ENCODE results near the gene WRNIP1.

WRNIP1 gene

GRCh38 chr6:2796861-2797260, 31.7 kb downstream of the WRNIP1 start:
- Histone ChIP-seq H3K79me2 (ENCODE audit: insufficient read depth, low read length) (no peaks in the 10 kb centered on the region), H4K20me1 (ENCODE audit: low read depth, low read length) (no peaks in the 10 kb centered on the region), H3F3A (ENCODE audit: insufficient read depth) (no peaks in the 10 kb centered on the region), H2AFZ (ENCODE audit: low read depth, low read length, severe bottlenecking) (no peak overlapping the region), H3K27ac (ENCODE audit: low read depth, low read length) (no peak overlapping the region), H3K9me2 (replicated peaks; ENCODE audit: insufficient read depth, low read length) (no peaks in the 10 kb centered on the region), H3K4me2 (ENCODE audit: low read depth, low read length, poor library complexity, severe bottlenecking) (no peak overlapping the region), H3K27me3 (ENCODE audit: low read length) (no peaks in the 10 kb centered on the region), H3K9ac (ENCODE audit: low read length) (no peak overlapping the region), H3K36me3 (ENCODE audit: low read length) (no peaks in the 10 kb centered on the region), H3K9me3 (ENCODE audit: insufficient read depth, low read length) (no peaks in the 10 kb centered on the region), H3K4me3 (ENCODE audit: insufficient read depth, low read length, poor library complexity, severe bottlenecking) (no peak overlapping the region)
- no peak for TF ChIP-seq CTCF (IDR thresholded peaks at IDR 0.05; ENCODE audit: insufficient read depth, low read length, poor library complexity, severe bottlenecking)
- TF ChIP-seq EZH2phosphoT487 (conservative IDR thresholded peaks at IDR 0.05; ENCODE audit: low read length), result no peak

GRCh38 chr6:2797564-2798031, 32.4 kb downstream of the WRNIP1 start:
- H3K27me3 ChIP-seq (ENCODE audit: low read length), result no peaks in the 10 kb centered on the region
- H3K36me3 ChIP-seq (ENCODE audit: low read length), result no peaks in the 10 kb centered on the region
- no peak overlapping the region for H2AFZ ChIP-seq (ENCODE audit: low read depth, low read length, severe bottlenecking)
- no peak overlapping the region for H3K4me2 ChIP-seq (ENCODE audit: low read depth, low read length, poor library complexity, severe bottlenecking)
- H3K9me2 ChIP-seq (replicated peaks; ENCODE audit: insufficient read depth, low read length), result no peaks in the 10 kb centered on the region
- TF ChIP-seq CTCF (IDR thresholded peaks at IDR 0.05; ENCODE audit: insufficient read depth, low read length, poor library complexity, severe bottlenecking), result no peak
- no peak for TF ChIP-seq EZH2phosphoT487 (conservative IDR thresholded peaks at IDR 0.05; ENCODE audit: low read length)
- no peaks in the 10 kb centered on the region for H4K20me1 ChIP-seq (ENCODE audit: low read depth, low read length)
- H3K9me3 ChIP-seq (ENCODE audit: insufficient read depth, low read length), result no peaks in the 10 kb centered on the region
- no peaks in the 10 kb centered on the region for H3K79me2 ChIP-seq (ENCODE audit: insufficient read depth, low read length)
- no peaks in the 10 kb centered on the region for H3F3A ChIP-seq (ENCODE audit: insufficient read depth)
- H3K4me3 ChIP-seq (ENCODE audit: insufficient read depth, low read length, poor library complexity, severe bottlenecking), result no peak overlapping the region
- no peak overlapping the region for H3K9ac ChIP-seq (ENCODE audit: low read length)
- H3K27ac ChIP-seq (ENCODE audit: low read depth, low read length), result no peak overlapping the region

GRCh38 chr6:2798586-2799134, 33.5 kb downstream of the WRNIP1 start:
- Histone ChIP-seq H3K9me2 (replicated peaks; ENCODE audit: insufficient read depth, low read length) (no peaks in the 10 kb centered on the region), H3K4me3 (ENCODE audit: insufficient read depth, low read length, poor library complexity, severe bottlenecking) (no peak overlapping the region), H2AFZ (ENCODE audit: low read depth, low read length, severe bottlenecking) (no peak overlapping the region), H4K20me1 (ENCODE audit: low read depth, low read length) (no peaks in the 10 kb centered on the region), H3K4me2 (ENCODE audit: low read depth, low read length, poor library complexity, severe bottlenecking) (no peak overlapping the region), H3K9ac (ENCODE audit: low read length) (no peak overlapping the region), H3K27me3 (ENCODE audit: low read length) (no peaks in the 10 kb centered on the region), H3F3A (ENCODE audit: insufficient read depth) (no peaks in the 10 kb centered on the region), H3K36me3 (ENCODE audit: low read length) (no peaks in the 10 kb centered on the region), H3K79me2 (ENCODE audit: insufficient read depth, low read length) (no peaks in the 10 kb centered on the region), H3K27ac (ENCODE audit: low read depth, low read length) (no peak overlapping the region), H3K9me3 (ENCODE audit: insufficient read depth, low read length) (no peaks in the 10 kb centered on the region)
- TF ChIP-seq EZH2phosphoT487 (conservative IDR thresholded peaks at IDR 0.05; ENCODE audit: low read length) (no peak), CTCF (IDR thresholded peaks at IDR 0.05; ENCODE audit: insufficient read depth, low read length, poor library complexity, severe bottlenecking) (no peak)
